GM21390 (cell line): ENCODE measurements around the gene PAPSS1.

Source experiments
- ATAC-seq: cut with Tn5 transposase; IDR thresholded peaks from one replicate; pipeline ENCODE4 v1.9.1; 2021; ENCODE audit not compliant: unreplicated experiment

PAPSS1 gene

GRCh38 chr4:107630185-107630705 is 89.8 kb downstream of the PAPSS1 start:
- no peak for ATAC-seq

DNA sequence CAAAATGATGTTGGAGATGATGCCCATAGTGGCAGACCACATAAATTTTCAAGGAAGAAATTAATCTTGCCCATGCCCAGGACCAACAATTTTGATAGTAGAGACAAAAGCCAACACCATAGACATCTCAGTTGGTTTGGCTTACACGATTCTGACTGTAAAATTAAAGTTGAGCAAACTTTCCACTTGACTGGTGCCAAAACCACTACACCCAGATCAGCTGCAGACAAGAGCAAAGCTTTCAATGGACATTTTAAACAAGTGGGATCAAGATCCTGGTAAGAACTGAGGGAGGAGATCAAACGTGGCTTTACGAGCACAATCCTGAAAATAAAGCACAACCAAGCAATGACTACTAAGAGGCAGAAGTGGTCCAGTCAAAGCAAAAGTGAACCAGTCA is 90.7 kb downstream of the PAPSS1 start:
- no peak for ATAC-seq

DNA sequence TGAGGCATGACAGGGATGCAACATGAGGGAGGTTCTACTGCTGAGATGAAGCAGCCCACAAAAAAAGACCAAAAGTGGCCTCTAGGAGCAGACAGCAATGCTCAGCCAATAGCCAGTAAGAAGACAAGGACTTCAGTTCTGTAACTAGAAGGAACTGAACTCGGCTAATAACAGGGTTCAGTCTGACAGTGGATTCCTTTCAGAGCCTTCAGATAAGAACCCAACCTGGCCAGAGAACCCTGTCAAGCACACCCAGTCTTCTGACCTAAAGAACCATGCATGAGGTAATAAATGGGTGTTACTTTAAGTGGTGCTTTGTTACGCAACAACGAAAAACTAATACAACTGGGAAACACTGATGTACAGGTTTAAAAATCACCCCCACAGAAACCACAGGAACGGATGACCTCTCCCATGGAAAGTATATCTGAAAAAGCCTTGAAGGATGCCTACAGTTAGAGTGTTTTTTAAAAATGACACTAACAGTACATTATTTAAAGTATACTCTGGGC is 94.6 kb downstream of the PAPSS1 start:
- no peak for ATAC-seq

DNA sequence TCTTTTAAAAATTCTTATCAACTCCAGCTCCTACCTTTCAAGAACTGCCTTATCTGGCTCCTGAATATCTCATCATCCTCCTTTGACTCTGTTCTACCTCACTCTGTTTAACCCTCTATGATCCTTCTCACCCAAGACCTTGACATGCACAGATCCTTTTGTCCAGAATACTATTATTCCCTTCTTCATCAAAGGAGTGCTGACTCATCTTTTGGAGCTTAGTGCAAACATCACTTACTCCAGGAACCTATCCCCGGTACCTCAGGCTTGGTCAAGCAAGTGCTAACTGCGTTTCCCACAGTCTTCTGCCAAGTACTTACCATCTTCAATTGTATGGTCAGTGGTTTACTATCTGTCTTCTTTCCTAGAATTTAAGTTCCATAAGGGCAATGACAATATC is 96.0 kb downstream of the PAPSS1 start:
- ATAC-seq, result no peak

DNA sequence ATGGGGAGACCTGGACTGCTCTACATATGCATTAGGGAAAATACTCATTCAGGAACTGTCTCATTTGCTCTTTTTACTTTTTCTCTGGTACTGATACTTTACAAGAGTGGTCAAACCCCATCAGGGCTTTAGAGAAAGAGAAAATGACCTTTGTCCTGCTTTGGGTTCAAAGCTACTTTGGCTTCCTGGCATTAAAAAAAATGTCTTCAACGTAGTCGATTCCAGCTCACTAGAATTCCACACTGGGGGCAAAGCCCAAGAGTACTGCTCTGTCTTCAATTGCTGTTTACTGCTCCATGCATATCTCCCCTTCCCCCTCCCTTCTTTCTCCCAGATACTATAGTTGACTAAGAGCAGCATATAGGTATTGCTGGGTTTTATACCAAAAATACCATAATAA is 98.0 kb downstream of the PAPSS1 start:
- no peak for ATAC-seq

- ATAC-seq, result no peak
These were observed 100.3 kb downstream of the PAPSS1 start for GRCh38 chr4:107619731-107620130.

DNA sequence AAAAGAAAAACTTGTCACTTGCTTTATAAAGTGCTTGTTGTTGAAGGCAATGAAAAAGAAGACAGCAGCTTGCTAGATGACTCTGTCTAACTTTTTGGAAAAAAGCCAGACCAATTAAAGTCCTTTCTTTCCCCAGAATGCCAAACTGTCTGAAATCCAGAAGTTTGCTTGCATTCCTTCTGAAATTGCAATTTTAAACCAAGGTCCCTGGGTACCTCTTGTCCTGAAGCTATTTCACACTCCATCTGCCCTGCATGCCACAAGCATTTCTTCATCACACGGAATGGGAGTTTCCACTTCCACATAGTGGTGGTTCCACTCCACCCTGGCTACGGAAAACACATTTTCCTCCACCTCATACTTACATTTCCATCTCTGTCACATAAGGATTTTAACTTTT is 101.0 kb downstream of the PAPSS1 start:
- ATAC-seq, result no peak

- ATAC-seq, result no peak
These were observed 101.4 kb downstream of the PAPSS1 start for GRCh38 chr4:107618656-107619055.

- ATAC-seq, result no peak
These were observed 103.1 kb downstream of the PAPSS1 start for GRCh38 chr4:107616838-107617389.

- no peak for ATAC-seq
These were observed 104.2 kb downstream of the PAPSS1 start for GRCh38 chr4:107615809-107616208.

- no peak for ATAC-seq
These were observed 116.6 kb downstream of the PAPSS1 start for GRCh38 chr4:107603430-107603829.

GRCh38 chr4:107600983-107601382 is 119.1 kb downstream of the PAPSS1 start:
- no peak for ATAC-seq

GRCh38 chr4:107600436-107600835 is 119.6 kb downstream of the PAPSS1 start:
- no peak for ATAC-seq

GRCh38 chr4:107599841-107600240 is 120.2 kb downstream of the PAPSS1 start:
- ATAC-seq, result no peak

DNA sequence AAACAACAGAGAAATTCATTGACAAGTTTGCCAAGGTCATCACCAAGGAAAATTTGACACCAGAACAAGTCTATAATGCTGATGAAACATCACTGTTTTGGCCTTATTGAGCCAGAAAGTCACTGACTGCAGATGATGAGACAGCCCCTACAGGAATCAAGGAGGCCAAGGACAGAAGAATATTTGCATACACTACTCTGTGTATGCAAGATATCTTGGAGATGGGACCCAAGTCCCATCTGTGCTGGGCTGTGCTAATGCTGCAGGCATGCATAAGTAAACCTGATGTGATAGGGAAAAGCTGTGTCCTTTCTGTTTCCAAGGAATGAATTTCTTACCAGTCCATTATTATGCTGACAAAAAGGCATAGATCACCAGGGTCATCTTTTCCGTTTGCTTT is 126.8 kb downstream of the PAPSS1 start:
- ATAC-seq, result no peak

DNA sequence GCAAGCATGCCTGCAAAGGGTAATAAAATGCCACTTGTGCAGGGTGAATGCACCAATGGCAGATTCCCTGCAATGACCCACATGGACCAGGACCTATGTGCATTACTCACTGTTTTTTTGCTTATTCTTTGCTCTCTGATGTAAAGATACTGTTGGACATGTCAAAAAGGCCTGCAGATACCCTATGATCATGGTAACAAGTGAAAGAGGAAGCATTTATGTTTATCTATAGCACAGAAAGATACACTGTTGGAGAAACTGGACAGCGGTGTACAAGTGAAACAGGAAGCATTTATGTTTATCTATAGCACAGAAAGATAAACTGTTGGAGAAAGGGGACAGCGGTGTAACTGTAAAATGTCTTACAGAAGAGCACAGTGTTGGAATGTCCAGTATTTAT is 127.5 kb downstream of the PAPSS1 start:
- ATAC-seq, result peak; percentile 93

GRCh38 chr4:107589269-107589668 is 130.8 kb downstream of the PAPSS1 start:
- no peak for ATAC-seq

DNA sequence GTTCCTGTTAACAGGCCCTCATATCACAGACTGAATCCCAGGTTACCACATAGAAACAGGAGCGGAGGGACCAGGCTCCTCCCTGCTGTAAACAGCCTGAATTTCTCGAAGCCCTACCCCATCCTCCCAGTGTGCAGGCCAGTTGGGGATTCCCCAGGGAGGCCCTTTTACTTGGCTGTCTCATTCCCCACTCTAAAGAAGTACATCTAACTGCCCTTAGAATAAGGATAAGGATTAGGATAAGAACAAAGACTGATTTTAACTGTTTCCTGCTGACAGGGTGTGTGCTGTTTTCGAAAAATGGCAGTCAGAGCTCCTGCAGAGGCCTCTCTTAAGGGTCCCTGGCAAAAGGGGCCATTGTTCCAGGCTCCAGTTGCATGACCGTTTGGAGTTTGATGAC is 133.7 kb downstream of the PAPSS1 start:
- no peak for ATAC-seq

DNA sequence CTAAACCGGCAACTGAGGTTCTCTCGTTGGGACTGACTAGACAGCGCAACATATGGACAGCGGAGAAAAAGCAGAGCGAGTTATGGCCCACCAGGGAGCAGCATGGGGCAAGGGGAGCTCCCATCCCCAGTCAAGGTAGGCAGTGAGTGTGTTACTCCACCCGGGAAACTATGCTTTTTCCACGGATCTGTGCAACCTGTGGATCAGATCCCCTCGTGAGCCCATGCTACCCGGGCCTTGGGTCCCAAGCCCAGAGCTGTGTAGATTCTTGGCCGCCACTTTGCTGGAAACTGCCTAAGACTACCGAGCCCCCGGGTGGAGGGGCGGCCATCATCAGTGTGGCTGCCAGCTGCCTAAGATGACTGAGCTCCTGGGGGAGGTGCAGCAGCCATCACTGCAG is 140.9 kb downstream of the PAPSS1 start:
- ATAC-seq, result no peak

DNA sequence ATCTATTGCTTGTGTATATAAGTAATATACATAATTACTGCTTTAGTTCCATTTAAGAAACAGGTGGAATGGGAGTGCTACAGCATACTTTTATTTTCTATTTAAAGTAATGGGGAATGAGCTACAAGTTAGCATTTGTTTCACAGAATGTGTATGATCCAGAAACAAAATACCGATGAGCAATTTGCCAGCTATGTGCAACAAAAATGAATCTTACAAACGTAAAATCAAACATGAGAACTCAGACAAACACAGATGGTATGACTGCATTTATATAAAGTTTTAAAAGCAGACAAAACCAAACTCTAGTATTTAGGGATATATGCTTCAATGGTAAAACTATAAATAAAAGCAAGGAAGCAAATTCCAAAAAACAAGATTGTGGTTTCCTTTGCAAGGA is 141.7 kb downstream of the PAPSS1 start:
- ATAC-seq, result no peak

DNA sequence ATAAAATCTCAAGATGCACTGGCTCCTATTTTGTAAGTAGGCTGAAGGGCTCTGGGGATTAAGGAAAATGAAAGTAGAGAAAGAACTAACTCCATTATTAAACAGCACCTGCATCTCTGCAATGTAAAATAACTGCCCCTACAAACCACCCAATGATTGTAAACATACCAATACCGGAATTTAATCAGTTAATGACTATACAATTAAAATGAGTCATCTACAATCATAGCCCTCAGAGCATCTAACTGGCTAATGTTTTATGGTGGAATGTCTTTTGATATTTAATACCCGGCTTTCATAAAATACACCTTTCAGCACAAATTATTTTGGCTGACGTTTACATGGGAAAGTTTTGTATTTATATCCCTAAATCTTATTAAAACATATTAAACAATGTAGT is 142.3 kb downstream of the PAPSS1 start:
- ATAC-seq, result no peak

- ATAC-seq, result no peak
These were observed 144.8 kb downstream of the PAPSS1 start for GRCh38 chr4:107575243-107575642.

DNA sequence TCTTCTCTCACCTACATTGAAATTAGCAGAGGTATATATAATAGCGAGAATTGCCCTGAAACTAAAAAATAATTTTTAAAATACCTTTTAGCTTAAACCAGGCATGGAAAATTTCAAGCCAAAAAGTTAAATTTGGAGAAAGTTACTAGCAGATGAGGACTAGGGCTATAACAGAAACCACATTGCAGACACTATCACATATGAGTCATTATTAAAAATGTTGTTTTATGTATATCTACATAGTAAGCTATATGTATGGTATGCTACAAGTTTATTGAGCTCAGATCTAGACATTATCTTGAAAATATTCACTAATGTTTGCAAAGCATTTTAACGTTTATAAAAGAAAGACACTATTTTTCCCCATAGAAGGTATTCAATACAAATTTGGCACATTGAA is 147.8 kb downstream of the PAPSS1 start:
- ATAC-seq, result no peak
